Activated effector memory CD4-positive, alpha-beta T cell treated with Interleukin-2 at 50 U/mL for 16 hours (primary cell): ENCODE results near the gene XNDC1N.
A peak's percentile ranks its signal among the peaks of the same experiment; 100 is the strongest.

Source experiments
- DNase-seq: peaks from one replicate; pipeline ENCODE4 v3.0.0-alpha.2; 2020

Gene XNDC1N, protein sequence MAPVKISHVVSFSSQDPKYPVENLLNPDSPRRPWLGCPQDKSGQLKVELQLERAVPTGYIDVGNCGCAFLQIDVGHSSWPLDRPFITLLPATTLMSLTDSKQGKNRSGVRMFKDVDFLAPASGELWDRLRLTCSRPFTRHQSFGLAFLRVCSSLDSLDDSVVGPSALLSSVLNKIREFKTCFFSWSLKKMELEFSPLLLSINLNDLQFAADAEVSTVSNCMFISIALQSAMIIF

DNA sequence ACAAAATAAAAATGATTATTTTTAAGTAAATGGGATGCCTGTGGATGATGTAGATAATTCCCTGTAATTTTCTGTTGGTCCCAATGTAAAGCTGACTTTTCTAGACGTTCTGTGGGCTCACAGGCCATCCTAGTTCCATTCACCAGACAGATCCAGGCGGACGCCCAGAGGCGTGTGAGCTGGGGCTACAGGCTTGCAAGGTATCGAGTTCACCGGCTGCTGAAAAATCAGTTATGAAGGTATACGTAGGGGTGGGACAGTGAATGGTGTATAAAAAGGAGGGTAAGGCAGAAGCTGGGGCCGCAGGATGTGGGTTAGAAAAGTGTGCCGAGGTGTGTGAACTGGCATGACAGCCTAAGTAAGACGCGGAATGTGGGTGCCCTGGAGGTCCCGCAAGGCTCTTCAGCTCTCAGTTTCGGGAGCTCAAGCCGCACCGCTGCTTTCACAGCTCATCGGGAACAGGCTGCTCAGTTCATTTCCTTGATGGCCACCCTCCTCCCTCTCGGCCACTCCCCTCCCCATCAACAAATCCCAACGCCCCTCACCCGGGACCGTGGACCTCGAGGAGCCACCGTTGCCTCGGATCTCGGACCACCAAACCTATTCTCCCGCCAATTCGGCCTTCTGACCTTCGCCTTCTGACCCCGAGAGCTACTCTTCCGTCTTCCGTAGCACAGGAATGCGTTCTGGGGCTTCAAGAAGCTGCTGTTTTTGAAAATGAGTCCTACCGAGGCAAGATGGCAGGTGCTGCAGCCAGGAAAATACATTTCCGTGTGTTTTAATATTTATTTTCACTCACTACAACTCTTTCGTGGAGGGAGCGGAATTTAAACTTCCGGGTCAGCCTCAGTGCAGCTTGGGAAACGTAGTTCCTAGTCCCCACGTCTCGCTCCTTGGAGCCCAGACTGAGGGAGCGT lies at the start of gene XNDC1N:
TSS of gene XNDC1N (minus strand) at position 775 of the 917 bp plus-strand sequence. CDS start 5,241 bp downstream, outside the sequence.
- DNase-seq, result no peak

DNA sequence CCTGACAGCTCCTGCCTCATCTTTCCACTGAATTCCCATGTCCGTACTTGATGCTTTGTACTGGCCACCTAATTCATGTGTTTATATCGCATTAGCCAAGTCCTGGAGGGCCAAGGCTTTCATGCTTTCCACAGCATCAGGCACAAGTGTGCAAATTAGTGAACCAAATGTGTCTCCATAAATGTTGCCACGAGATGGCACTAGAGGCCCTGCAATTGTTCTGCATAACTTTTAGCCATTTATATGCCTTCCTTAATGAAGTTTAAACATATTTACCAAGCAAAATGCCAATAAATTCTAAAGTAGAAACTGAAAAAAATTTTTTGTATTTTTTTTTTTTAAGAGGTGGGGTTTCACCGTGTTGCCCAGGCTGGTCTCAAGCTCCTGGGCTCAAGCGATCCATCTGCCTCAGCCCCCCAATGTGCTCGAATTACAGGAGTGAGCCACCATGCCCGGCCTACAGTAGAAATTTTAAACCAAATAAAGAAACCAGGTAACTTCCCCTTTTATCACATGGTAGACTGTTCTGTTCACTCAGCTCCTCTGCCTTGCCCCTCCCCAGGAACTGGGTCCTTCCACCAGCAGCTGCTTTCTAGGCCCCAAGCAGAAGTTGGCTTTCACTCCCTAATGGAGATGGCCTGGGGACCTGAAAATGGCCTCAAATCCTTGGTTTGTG lies 49.5 kb upstream of the XNDC1N start:
- DNase-seq, result peak; percentile 12

DNA sequence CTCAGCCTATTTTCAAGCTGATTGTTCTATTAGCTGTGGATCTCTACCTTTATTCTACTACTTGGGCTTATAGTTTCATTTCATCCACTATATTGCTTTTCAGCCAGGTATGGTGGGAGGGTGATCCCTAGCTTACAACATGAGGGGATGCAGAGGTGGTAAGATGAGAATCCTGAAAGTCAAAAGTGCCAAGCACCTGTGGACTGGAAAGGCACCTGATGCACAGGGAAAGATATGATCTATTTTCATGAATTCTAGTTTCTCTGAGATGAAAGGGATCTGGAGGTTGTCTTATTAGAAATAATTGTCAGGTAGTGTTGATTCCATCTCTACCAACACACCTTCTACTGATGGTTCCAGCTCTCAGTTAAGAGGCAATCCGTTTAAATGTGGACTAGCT lies 48.7 kb upstream of the XNDC1N start:
- DNase-seq, result no peak

DNA sequence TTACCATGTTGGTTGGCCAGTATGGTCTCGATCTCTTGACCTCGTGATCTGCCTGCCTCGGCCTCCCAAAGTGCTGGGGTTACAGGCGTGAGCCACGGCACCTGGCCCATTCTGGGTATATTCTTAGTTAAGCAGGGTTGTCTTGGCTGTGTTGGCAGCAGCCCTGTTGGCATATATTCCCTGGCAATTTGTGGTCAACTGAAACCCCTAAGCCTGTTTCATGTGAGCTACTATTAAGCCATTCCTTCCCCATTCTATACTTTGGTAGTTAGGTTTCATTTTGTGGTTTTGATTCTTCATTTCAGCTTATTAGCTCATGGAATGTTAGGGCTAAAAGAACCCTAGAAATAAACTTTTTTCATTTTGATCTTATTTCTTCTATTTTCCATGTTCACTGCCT lies 48.2 kb upstream of the XNDC1N start:
- no peak for DNase-seq

DNA sequence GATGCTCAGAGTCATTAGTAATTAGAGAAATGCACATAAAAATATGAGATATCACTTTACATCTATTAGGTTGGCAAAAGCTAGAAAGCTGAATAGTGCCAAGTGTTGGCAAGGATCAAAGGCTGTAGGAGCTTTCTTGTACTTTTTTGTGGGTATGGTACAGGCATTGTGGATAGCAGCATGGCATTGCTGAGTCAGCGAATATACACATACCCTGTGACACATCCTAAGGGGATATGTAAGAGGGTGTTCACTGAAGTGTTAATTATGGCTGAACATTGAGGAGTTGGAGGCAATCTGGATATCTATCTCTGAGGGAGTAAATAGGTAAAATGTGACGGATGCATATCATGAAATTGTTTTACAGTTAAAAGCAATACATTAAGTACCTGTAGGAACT lies 43.3 kb upstream of the XNDC1N start:
- no peak for DNase-seq

DNA sequence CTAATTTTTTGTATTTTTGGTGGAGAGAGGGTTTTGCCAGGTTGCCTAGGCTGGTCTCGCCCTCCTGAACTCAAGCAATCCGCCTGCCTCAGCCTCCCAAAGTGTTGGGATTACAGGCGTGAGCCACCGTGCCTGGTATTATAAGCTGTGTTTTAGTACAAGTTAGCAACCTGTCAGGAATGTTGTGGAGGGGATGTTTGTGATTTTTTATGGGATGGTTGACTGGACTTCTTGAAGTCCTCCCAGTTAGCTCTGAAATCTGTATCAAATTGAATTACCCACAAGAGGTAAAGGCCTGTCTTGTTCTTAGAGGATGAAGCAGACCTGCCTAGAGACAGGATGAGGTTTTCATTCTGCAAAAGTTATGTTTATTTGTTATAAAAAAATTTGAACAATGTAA lies 36.2 kb upstream of the XNDC1N start:
- DNase-seq, result no peak

DNA sequence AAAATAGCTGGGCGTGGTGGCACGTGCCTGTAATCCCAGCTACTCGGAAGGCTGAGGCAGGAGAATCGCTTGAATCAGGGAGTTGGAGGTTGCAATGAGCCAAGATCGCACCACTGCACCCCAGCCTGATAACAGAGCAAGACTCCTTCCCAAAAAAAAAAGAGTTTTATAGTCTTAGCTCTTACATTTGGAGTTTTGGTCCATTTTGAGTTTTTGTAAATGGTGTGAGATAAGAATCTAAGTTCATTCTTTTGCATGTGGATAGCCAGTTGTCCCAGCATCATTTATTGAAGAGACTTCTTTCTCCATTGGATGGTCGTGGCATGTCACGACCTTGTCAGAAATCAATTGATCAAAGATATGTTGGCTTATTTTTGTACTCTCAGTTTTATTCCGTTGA lies 35.1 kb upstream of the XNDC1N start:
- no peak for DNase-seq

DNA sequence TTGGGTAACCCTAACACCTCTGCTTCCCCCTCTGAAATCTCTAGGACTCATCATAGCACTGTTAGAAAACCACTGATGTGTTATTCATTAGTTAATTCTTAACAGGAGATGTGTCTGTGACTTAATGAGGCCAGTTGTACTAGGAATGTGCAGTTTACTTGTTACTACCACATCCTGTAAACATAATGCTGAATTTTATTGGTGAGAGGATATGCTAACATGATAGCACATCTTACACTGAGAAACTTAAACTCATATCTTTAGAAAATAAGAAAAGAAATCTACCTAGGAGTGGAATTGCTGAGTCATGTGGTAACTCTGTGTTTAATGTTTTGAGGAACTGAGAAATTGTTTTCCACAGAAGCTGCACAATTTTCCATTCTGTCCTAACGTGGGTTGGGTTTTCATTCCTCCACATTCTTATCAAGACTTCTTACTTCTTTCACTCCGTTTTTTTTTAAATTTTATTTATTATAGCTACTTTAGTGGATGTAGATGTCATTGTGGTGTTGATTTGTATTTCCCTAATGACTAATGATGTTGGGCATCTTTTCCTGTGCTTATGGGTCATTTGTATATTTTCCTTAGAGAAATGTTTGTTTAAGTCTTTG lies 34.1 kb upstream of the XNDC1N start:
- DNase-seq, result no peak

DNA sequence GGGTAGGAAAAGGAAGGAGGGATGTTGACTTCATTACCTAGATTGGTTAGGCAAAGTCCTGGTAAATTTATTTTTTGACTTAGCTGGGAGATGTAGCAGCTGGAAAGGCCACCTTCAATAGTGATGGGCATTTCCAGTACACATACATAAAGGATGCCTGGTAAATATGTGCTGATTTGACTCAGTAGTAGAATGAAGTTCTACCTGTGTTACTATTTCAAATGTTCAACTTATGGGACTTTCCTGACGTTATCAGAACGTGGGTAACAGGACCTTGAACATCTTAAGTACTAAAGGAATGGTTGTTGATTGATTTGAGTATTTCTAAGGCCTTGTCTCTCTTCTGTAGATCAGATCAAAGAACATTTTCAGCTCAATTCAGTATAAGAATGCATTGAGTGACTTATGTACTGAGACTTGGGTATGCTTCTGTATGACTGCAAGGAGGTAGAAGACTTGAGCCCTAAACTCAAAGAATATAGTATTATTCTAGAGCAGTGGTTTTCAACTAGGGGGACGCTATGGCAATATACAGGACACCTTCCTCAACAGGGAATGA lies 27.6 kb upstream of the XNDC1N start:
- no peak for DNase-seq

DNA sequence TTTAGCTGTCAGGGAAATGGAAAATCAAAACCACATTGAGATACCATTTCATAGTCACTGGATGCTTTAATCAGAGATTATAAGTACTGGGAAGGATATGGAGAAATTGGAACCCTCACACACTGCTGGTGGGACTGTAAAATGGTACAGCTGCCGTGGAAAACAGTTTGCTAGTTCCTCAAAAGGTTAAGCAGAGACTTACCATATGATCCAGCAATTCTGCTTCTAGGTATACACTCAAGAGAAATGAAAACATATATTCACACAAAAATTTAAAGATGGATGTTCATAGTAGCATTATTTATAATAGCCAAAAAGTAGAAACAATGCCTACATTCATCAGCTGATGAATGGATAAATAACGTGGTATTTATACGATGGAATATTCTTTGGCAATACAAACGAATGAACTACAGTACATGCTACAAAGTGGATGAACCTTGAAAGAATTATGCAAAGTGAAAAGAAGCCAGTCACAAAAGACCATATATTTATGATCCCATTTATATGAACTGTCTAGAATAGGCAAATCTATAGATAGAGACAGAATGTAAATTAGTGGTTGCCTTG lies 23.4 kb upstream of the XNDC1N start:
- no peak for DNase-seq

DNA sequence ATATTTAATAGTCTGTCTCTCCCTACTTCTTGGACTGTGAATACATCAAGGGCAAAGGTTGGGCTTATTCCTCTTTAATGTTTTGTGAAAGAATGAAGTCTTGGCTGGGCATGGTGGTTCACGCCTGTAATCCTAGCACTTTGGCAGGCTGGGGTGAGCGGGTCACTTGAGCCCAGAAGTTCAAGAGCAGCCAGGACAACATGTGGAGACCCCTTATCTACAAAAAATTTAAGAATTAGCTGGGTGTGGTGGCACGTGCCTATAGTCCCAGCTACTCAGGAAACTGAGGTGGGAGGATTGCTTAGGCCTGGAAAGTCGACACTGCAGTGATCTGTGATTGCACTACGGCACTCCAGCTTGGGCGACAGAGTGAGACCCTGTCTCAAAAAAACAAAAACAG lies 20.6 kb upstream of the XNDC1N start:
- DNase-seq, result no peak

DNA sequence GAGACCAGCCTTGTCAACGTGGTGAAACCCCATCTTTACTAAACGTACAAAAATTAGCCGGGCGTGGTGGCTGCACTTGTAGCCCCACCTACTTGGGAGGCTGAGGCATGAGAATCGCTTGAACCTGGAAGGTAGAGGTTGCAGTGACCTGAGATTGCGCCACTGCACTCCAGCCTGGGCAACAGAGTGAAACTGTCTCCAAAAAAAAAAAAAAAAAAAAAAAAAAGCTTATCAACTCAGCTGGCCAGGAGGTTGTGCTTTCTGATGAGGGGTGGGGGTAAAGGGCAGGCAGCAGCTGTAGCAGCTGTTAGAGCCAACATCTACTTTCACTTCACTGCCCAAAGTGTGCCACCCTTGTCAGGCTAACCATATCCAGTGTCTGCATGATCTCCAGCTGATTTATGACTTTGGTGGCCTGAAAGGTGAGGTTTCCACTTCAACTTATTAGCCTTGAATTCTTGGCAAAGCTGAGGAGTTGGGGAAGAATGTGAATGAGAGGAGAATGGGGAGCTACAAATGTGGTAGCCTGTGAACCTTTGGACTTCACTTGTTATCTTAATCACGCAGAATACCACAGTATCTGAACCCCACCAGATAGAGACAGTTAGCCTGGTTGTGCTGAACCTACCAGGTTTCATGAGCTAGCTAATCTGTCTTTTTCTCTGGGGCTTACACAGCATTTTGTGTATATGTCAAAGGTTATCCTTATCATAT lies 20.1 kb upstream of the XNDC1N start:
- DNase-seq, result no peak

DNA sequence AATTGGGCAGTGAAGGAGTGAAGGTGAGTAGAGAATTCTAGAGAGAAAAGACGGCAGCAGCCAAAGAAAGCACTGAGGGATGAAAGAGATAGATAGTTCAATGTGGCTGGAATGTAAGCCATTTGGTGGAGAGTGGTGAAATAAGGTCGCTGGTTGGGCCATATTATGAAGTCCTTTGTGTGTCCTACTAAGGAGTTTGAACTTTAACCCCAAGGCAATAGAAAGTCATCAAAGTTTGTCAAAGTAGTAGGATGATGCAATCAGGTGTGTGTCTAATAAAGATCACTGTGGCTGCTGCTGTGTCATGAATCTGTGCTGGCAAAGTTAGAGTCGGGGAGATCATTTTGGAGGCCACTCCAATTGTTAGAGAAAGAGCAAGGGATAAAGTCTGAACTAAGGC lies 19.1 kb upstream of the XNDC1N start:
- DNase-seq, result no peak

DNA sequence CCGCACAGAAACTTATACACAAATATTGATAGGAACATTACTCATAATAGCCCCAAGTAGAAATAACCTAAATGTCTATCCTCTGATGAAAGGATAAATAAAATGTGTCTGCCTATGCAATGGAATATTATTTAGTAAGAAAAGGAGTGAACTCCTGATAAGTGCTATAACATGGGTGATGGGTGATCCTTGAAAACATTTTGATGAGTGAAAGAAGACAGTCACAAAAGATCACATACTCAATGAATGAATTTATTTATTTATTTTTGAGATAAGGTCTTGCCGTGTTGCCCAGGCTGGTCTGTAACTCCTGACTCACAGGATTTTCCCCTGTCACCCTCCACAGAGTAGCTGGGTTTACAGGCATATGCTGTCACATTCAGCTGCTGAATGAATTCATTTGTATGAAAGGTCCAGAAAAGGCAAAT lies 17.8 kb upstream of the XNDC1N start:
- DNase-seq, result no peak

DNA sequence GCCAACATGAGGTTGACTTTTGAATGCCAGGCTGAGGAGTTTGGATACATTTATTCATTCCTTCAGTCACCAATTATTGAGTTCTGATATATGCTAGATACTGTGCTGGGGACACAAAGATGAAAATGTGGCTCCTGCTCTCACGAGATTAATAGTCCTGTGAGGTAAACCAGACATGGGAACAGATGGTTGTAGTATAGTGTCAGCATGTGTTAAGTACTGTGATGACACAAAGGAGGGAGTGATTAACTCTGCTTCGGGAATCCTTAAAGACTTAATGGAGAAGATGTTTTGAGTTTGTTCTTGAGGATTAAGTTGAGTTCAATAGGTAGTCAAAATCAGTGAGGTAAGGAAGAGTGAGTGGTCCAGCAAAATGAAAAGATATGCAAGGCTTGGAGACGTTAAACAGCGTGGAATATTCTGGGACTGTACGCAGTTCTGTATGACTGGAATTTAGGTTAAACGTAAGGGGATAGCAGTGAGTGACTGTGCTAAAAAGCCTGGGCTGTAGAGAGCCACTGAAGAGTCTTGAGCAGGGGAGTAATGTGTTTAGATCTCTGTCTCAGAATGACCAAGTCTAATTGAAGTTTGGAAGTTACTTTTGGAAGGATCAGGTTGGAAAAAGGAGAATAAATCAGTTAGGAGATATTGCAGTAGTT lies 12.3 kb upstream of the XNDC1N start:
- no peak for DNase-seq

DNA sequence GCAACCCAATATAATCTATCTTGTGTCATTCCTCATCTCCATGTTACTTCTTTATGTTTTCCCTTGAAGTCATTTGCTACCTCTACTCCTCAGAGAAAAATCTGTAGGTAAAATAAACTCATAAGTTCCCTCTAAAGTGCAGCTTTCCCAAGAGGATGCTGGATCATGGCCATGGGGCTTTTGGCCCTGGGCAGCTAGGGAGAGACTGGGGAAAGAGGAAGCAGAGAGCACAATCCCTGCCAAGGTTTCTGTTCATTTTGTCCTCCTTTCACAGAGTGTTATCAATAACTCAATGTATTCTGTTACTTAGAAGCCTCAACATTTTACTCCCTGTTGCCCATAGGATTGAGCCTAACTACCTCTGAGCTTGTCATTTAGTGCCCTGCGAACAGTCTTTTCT lies 9.4 kb upstream of the XNDC1N start:
- no peak for DNase-seq

DNA sequence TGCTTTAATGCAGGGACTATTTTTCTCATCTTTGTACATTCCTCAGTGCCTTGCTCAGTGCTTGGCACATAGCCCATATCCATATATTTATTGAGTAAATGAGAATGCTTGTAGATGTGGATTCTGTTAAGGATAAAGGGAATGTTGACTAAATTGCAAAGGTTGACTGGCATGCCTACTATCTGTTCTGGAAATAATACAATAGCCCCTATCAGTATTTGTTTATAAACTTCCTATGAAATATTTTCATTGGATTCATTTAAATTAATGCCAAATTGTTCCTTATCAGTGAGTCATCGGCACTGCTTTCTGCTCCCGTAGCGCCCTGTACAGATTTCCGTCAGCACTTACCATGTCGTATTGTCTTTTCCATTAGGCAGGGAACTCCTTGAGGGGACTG lies 8.4 kb upstream of the XNDC1N start:
- DNase-seq, result no peak

DNA sequence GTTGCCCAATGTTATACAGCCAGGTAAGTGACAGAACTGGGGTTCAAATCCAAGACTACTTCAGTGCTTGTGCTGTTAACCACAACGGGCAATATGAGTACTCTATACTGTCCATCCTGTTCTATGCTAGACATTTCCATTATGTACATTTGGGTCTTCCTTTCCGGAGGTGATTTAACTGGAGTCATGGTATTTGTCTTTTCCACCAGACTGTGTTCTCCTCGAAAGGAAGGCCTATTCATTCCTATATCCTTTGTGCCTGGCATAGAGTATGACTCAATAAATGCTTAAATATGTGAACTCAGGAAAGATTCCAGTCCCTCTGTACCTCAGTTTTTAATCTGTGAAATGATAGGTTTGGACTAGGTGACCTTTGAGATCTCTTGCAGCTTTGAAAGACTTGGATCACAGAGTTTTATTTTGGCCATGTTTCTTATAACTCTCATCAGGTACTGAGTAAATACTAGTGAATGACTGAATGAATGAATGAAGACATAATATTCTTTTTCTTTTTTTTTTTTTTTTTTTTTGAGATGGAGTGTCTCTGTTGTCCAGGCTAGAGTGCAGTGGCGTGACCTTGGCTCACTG lies 7.0 kb upstream of the XNDC1N start:
- DNase-seq, result no peak

DNA sequence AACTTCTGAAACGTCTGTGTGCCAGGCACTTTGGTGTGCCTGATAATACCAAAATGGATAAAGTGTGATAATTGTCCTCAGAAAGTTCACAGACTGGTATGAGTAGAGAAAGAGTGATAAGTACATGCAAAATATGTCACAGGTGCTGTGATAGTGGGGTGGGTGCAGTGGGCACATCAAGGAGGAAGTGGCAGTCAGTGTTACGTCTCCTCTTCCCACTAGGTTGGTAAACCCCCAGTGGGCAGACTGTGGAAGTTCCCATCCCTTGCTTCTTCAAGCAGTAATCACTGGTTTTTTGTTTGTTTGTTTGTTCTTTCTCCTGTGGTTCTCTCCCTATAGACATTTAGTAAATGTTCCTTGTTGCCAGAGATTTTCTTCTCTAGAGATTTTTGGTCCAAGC lies 5.8 kb upstream of the XNDC1N start:
- DNase-seq, result no peak

DNA sequence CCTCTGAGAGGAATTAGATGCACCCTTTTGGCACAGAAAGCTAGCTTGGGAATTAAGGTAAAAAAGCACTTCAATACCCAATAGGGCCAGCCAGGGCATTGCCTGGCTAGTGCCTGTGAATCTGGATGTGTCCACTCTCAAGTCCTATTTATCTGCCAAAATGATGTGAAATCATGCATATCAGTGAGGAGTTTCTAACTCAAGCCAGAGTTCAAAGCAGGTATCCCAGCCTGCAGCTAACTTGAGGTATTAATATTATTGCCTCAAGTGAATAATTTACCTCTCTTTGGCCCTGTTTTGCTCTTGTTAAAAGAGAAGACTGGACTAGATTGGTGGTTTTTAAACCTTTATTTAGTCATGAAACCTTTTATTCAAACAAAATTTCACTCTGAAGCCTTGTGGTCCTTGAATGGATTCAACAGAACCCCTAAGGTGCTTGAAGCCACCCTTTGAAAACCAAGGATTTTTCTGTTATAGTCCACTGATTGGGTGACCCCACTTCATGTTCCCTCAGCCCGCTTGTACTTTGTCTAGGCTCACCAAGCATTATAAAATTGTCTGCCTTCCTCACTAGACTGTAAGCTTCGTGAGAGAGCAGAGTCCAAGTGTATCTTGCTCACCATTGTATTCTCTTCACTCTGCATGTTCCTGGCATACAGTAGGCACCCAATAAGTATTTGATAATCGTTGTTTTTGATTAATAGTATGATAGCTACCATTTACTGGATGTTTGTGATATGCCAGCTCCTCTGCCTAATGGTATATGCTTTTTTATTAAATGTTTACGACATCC lies 4.9 kb upstream of the XNDC1N start:
- no peak for DNase-seq
